ENCODE measurements around the gene TFB1M.
"Not testable (repeated sequence)": the region's sequence is repeated elsewhere in the genome, so short reads cannot be mapped to it uniquely, and the experiment has no call there.

TFB1M gene

DNA sequence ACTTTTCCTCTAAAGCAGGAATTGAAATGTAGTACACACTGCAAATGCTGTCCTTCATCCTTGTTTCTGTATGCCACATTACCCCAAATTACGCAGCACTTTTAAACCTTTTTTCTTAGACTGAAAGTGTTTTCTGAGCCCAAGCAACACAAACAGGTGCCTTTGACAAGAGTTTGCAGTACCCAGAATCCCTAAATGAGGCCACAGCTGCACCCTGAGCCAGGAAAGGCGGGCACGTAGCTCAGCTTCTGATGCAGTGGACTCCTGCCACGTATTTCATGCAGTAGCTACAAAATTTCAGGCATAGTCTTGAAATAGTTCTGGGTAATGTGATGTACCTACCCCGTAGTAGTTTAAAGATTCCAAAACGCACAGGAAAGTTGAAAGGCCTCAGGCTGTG, 81.4 kb downstream of the TFB1M start:
- DNase-seq = no peak

- not testable (repeated sequence) for DNase-seq
Observed at GRCh38 chr6:155230975-155231374, 83.3 kb downstream of the TFB1M start.

- DNase-seq = no peak
Observed at GRCh38 chr6:155228546-155229166, 85.6 kb downstream of the TFB1M start.

GRCh38 chr6:155227046-155227445, 87.2 kb downstream of the TFB1M start:
- DNase-seq = no peak

DNA sequence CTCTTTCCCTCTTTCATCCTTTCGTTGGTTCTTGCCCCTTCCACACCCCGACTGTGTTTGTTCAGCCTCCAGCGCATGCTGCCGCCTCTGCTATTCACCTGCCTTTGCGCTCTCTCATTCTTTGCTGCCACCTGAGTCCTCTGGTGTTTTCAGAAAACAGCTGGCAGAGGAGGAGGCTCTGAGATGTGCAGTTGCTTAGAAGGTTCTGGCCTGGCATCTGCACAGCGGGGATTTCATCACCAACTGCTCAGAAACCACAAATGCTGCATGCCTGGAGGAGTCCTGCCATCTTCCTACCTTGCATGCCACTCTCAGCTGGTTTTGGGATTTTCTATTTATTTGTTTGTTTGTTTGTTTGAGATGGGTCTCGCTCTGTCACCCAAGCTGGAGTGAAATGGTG, 89.7 kb downstream of the TFB1M start:
- no peak for DNase-seq

- DNase-seq = no peak
Observed at GRCh38 chr6:155223646-155224451, 90.4 kb downstream of the TFB1M start.

DNA sequence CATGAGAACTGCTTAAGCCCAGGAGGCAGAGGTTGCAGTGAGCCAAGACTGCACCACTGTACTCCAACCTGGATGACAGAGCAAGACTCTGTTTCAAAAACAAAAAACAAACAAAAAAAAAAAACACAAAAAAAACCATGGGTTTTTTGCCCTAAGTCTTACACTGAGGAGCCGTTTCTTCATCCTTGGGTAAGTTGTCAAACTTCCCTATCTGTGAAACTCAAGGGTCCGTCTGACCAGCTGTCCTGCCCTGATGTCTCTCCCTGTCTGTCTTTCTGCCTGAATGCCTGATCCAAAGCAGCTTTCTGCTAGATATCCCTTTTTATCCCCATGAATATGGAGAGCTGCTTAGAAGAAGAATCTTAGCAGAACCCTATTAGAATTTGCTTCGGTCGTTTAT, 91.8 kb downstream of the TFB1M start:
- DNase-seq = no peak

DNA sequence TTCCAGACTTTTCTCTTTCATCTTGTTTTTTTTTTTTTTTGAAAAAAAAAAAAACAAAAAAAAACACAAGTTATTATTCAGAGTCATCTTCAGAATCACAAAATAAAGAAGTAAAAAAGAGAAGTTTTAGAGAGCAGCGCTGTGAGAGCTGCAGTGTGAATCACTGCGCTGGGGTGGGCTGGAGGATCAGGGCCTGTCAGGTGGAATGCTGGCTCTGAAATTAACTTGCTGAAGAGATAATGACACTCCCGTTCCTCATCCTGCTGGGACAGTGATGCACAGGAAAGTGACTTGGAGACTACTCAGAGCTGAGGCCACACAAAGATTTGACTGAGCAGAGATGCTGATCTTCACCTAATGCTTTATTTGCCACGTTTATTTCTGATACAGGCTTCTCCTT, 93.2 kb downstream of the TFB1M start:
- DNase-seq = no peak

GRCh38 chr6:155219858-155220301, 94.4 kb downstream of the TFB1M start:
- DNase-seq = no peak

GRCh38 chr6:155219299-155219698, 95.0 kb downstream of the TFB1M start:
- no peak for DNase-seq

- DNase-seq = not testable (repeated sequence)
Observed at GRCh38 chr6:155218711-155219110, 95.6 kb downstream of the TFB1M start.

DNA sequence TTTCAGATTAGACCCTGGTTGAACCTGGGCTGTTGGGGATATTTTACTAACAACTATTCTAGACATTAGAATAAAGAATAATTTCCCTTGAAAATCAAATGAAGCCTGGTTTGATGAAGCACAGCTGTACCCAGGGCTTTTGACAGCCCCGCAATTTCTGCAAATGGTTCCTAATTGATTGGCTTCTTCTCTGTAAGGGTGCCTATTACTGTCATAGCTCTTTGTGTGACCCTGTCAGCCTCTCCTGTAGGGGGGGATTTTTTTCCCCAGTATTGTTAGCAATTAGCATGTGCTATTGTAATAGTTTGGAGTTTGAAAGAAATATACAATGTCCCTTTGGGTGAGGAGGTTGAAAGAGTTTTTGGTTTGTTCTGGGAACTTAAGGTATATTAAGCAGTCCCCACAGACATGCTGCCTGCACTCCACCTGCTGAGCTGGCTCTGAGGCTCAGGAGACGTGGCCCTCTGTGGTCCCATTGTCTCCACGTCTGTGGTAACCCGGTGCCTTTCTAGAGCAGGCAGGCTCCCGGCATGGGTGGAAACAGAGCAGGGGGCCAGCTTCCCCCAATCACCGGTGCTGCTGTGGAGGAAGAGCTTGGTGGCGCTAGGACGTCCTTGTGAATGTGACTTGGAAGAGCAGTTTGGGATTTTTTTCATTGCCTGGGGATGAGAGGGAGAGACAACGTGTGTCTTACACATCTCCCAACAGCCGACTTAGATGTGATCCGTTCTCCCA, 97.8 kb downstream of the TFB1M start:
- peak; percentile 28 for DNase-seq

DNA sequence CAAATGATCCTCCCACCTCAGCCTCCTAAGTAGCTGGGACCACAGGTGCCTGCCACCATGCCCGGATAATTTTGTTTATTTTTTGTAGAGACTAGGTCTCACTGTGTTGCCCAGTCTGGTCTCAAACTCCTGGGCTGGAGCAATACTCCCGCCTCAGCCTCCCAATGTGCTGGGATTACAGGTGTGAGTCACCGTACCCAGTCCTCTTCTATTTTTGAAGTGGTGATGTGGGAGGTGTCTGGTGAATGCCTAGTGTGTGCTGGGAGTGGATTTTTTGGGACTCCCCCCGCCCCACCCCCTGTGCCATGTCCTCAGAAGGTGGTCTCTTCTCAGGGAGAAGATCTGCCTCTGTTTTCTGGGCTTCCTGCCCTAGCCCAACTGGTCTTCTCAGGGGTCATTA, 98.4 kb downstream of the TFB1M start:
- no peak for DNase-seq

DNA sequence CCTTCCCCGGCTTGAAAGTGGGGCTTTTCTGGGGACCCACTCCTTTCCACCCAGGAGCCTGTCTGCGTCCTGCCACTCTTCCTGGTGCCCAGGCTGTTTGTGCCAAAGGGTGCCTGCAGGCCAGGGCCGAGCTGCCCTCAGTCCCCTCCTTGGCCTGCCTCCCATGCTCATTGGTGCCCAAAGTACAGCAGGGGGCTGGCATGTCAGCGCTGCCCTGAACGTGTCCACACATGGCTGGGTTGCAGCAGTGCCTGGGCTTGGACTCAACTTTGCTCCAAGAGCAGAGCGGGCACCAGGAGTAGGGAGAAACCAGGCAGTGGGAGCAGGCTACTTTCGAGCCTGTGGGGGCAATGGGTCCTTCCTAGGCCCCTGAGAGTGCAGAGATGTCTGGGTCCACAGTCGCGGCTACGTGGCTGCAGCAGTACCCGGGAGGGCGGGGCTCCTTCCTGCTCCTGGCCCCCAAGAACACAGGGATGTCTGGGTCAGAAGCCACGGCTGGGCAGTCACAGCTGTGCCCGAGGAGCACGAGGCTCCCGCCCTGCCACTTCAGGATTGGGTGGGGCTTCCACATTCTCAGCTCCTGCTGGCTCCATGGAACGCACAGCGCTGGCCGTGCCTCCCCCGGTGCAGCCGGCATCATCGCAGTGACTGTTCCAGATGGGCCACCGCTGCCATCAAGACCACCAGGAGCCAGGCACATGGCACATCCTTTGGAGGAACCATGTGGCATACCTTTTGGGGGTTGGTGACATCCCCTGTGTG, 100.5 kb downstream of the TFB1M start:
- no peak for DNase-seq

- no peak for DNase-seq
Observed at GRCh38 chr6:155212616-155213380, 101.5 kb downstream of the TFB1M start.

- DNase-seq = no peak
Observed at GRCh38 chr6:155212106-155212505, 102.2 kb downstream of the TFB1M start.

- no peak for DNase-seq
Observed at GRCh38 chr6:155207223-155207622, 107.1 kb downstream of the TFB1M start.
